Activated CD4-positive, alpha-beta T cell treated with anti-CD3 and anti-CD28 coated beads, Interleukin-2, amount 10 ng/mL, durations not matched to agents 24 days and 14 days (primary cell): Measurements from ENCODE around the gene SSTR1. TPM values are rescaled to one million over a fixed set of nuclear protein-coding genes. Genes with fewer than 3 reads are reported as not detected.

Experiments used
- total RNA-seq: library from RNA; stranded (reverse); gene quantifications from 2 replicates; pipeline ENCODE4 v1.2.3, GENCODE V29; 2022

SSTR1 gene
- total RNA-seq, 1 donor from 2014 or later: not detected

Other genes starting within 250 kb of the SSTR1 start
- not detected in 2 replicates for gene CLEC14A, start 48.2 kb downstream of the SSTR1 start, total RNA-seq